Spleen (tissue), 7 donors: Measurements from ENCODE around the gene SURF2.

Source experiments
- CTCF ChIP-seq, 11 experiments: fragments of 200-600 bp in 7 of 11; fragments of 450-650 bp in 4 of 11; sonication (generic) in 4 of 11; IDR thresholded peaks in 8 of 11; conservative IDR thresholded peaks in 3 of 11; 1 replicate in 7 of 11; 2 replicates in 4 of 11; pipeline versions ENCODE4 v1.4.0 to v1.8.0; 2016 to 2021; ENCODE audit warnings: antibody characterized with exemption in 11 of 11, inconsistent platforms in 4 of 11, mild to moderate bottlenecking in 1 of 11
- POLR2A ChIP-seq, 3 donors: fragments of 450-650 bp; IDR thresholded peaks; one replicate each; pipeline ENCODE4 v1.5.1; 2017; ENCODE audit warnings: antibody characterized with exemption in 3 of 3, mild to moderate bottlenecking in 1 of 3
- POLR2AphosphoS5 ChIP-seq, 3 donors: sonication (generic); formaldehyde crosslinking; IDR thresholded peaks; one replicate each; pipeline ENCODE4 v1.5.1; 2017; ENCODE audit warnings: antibody characterized with exemption in 3 of 3
- donor health status: DM: no; HTN: no; CAD: no; lungs with moderate emphysema.
- donor health status: DM: no; HTN: no; CAD: no.
- donor health status: DM: no; HTN: no; CAD: no.

GRCh38 chr9:133367221-133367620 is 10.9 kb downstream of the SURF2 start:
- TF ChIP-seq CTCF (IDR thresholded peaks at IDR 0.05 in 8 of 11, conservative IDR thresholded peaks at IDR 0.05 in 3 of 11) (no peak), POLR2A (IDR thresholded peaks at IDR 0.05) (no peak), POLR2AphosphoS5 (IDR thresholded peaks at IDR 0.05) (no peak)
